ENCODE data around the gene ELK4.

Gene ELK4

GRCh38 chr1:205631768-205632668 is at the start of gene ELK4:
TSS of gene ELK4 (minus strand) at chr1:205632011. CDS start at chr1:205623882, 8,129 bp downstream.
- Histone ChIP-seq H3K4me1 (ENCODE audit: low read length) (peaks cover 18% of the 10 kb centered on the region), H3K27me3 (replicated peaks; ENCODE audit: insufficient read depth, low read length) (peaks cover 15% of the 10 kb centered on the region), H3K36me3 (replicated peaks; ENCODE audit: insufficient read depth, low read length) (no peaks in the 10 kb centered on the region), H3K79me2 (ENCODE audit: low read length) (peaks cover 39% of the 10 kb centered on the region), H3K4me2 (ENCODE audit: low read depth, low read length) (peak within 1 kb of the TSS; percentile 90), H4K20me1 (ENCODE audit: insufficient read depth, low read length) (0 out of 2 replicates have a peak, but pooled peaks cover 10% of the 10 kb centered on the region), H2AFZ (ENCODE audit: low read length) (peak within 1 kb of the TSS; percentile 92), H3K9me2 (replicated peaks; ENCODE audit: insufficient read depth, low read length) (no peaks in the 10 kb centered on the region), H3K27ac (ENCODE audit: low read length) (peak within 1 kb of the TSS; percentile 81), H3F3A (ENCODE audit: insufficient read depth, low read length) (peaks cover 17% of the 10 kb centered on the region), H3K9ac (ENCODE audit: low read length) (peak within 1 kb of the TSS; percentile 76), H3K4me3 (ENCODE audit: low read length) (peak within 1 kb of the TSS; percentile 70), H3K9me3 (replicated peaks; ENCODE audit: insufficient read depth, low read length) (no peaks in the 10 kb centered on the region)
- peak; percentile 80 for TF ChIP-seq CTCF (IDR thresholded peaks at IDR 0.05; ENCODE audit: low read length)
- no peak for TF ChIP-seq EZH2 (optimal IDR thresholded peaks at IDR 0.05; ENCODE audit: low read depth, low read length)
- TF ChIP-seq EZH2phosphoT487 (IDR thresholded peaks at IDR 0.05; ENCODE audit: low read length) = no peak
- peak; percentile 100 for DNase-seq

GRCh38 chr1:205681364-205681763 is 49.6 kb upstream of the ELK4 start:
- Histone ChIP-seq H3K9me3 (replicated peaks; ENCODE audit: insufficient read depth, low read length) (no peaks in the 10 kb centered on the region), H3K4me3 (ENCODE audit: low read length) (no peak overlapping the region), H3K4me1 (ENCODE audit: low read length) (no peaks in the 10 kb centered on the region), H3K27ac (ENCODE audit: low read length) (no peak overlapping the region), H2AFZ (ENCODE audit: low read length) (no peak overlapping the region), H4K20me1 (ENCODE audit: insufficient read depth, low read length) (no peaks in the 10 kb centered on the region), H3K27me3 (replicated peaks; ENCODE audit: insufficient read depth, low read length) (peaks cover 26% of the 10 kb centered on the region), H3K4me2 (ENCODE audit: low read depth, low read length) (no peak overlapping the region), H3K9me2 (replicated peaks; ENCODE audit: insufficient read depth, low read length) (no peaks in the 10 kb centered on the region), H3F3A (ENCODE audit: insufficient read depth, low read length) (no peaks in the 10 kb centered on the region), H3K79me2 (ENCODE audit: low read length) (no peaks in the 10 kb centered on the region), H3K9ac (ENCODE audit: low read length) (no peak overlapping the region), H3K36me3 (replicated peaks; ENCODE audit: insufficient read depth, low read length) (no peaks in the 10 kb centered on the region)
- DNase-seq = no peak
- TF ChIP-seq EZH2phosphoT487 (IDR thresholded peaks at IDR 0.05; ENCODE audit: low read length) (no peak), CTCF (IDR thresholded peaks at IDR 0.05; ENCODE audit: low read length) (no peak), EZH2 (optimal IDR thresholded peaks at IDR 0.05; ENCODE audit: low read depth, low read length) (no peak)

- Histone ChIP-seq H3K9me3 (replicated peaks; ENCODE audit: insufficient read depth, low read length) (no peaks in the 10 kb centered on the region), H3K27me3 (replicated peaks; ENCODE audit: insufficient read depth, low read length) (peaks cover 26% of the 10 kb centered on the region), H3K36me3 (replicated peaks; ENCODE audit: insufficient read depth, low read length) (no peaks in the 10 kb centered on the region), H3F3A (ENCODE audit: insufficient read depth, low read length) (no peaks in the 10 kb centered on the region), H3K27ac (ENCODE audit: low read length) (no peak within 1 kb of the TSS), H3K4me2 (ENCODE audit: low read depth, low read length) (peak within 1 kb of the TSS; percentile 97), H3K4me1 (ENCODE audit: low read length) (no peaks in the 10 kb centered on the region), H3K79me2 (ENCODE audit: low read length) (no peaks in the 10 kb centered on the region), H2AFZ (ENCODE audit: low read length) (peak within 1 kb of the TSS; percentile 69), H3K9me2 (replicated peaks; ENCODE audit: insufficient read depth, low read length) (no peaks in the 10 kb centered on the region), H4K20me1 (ENCODE audit: insufficient read depth, low read length) (no peaks in the 10 kb centered on the region), H3K4me3 (ENCODE audit: low read length) (peak within 1 kb of the TSS; percentile 66), H3K9ac (ENCODE audit: low read length) (no peak within 1 kb of the TSS)
- DNase-seq = peak; percentile 43
- TF ChIP-seq EZH2phosphoT487 (IDR thresholded peaks at IDR 0.05; ENCODE audit: low read length) (no peak), CTCF (IDR thresholded peaks at IDR 0.05; ENCODE audit: low read length) (no peak), EZH2 (optimal IDR thresholded peaks at IDR 0.05; ENCODE audit: low read depth, low read length) (no peak)
These were observed 48.5 kb upstream of the ELK4 start, which contains the start of gene SLC45A3 for GRCh38 chr1:205680073-205680851. TSS of gene SLC45A3 (minus strand) at chr1:205680509. CDS start at chr1:205664656, 15,853 bp downstream.

Measured in MM.1S (cell line).